SJSA1 (cell line): Measurements from ENCODE around the gene NFE2L3. TPM values are rescaled to one million over a fixed set of nuclear protein-coding genes. Genes with fewer than 3 reads are reported as not detected.

ENCODE experiments used
- DNase-seq, 2 experiments: peaks; one replicate each; pipeline ENCODE4 v3.0.0-alpha.2; 2015 to 2020; ENCODE audit warnings: low spot score in 2 of 2, low read depth in 1 of 2
- H3K27ac ChIP-seq: fragments of 250-450 bp; sonication (Bioruptor Pico); 2 replicates; pipeline ENCODE4 v1.5.1; 2020; ENCODE audit warnings: mild to moderate bottlenecking, moderate library complexity
- H3K27me3 ChIP-seq: fragments of 250-450 bp; sonication (Bioruptor Pico); replicated peaks from 2 replicates; pipeline ENCODE4 v1.5.1; 2020; ENCODE audit warnings: mild to moderate bottlenecking, moderate library complexity
- H3K36me3 ChIP-seq: fragments of 250-450 bp; sonication (Bioruptor Pico); 2 replicates; pipeline ENCODE4 v1.5.1; 2020; ENCODE audit warnings: mild to moderate bottlenecking
- H3K4me1 ChIP-seq: fragments of 250-450 bp; sonication (Bioruptor Pico); replicated peaks from 2 replicates; pipeline ENCODE4 v1.6.1; 2021; ENCODE audit warnings: mild to moderate bottlenecking
- H3K4me3 ChIP-seq: fragments of 250-450 bp; sonication (Bioruptor Pico); 2 replicates; pipeline ENCODE4 v1.5.1; 2020; ENCODE audit warnings: mild to moderate bottlenecking
- H3K9me3 ChIP-seq: fragments of 250-450 bp; sonication (Bioruptor Pico); replicated peaks from 2 replicates; pipeline ENCODE4 v1.5.1; 2020; ENCODE audit warnings: mild to moderate bottlenecking
- total RNA-seq: library from RNA; depleted of rRNA; stranded (reverse); fragments of >200 nt; shearing (Covaris generic); gene quantifications from 2 replicates; pipeline ENCODE4 v1.2.3, GENCODE V29; 2014

The NFE2L3 gene
- total RNA-seq, 1 experiment from 2014 or later: 17.1 TPM

DNA sequence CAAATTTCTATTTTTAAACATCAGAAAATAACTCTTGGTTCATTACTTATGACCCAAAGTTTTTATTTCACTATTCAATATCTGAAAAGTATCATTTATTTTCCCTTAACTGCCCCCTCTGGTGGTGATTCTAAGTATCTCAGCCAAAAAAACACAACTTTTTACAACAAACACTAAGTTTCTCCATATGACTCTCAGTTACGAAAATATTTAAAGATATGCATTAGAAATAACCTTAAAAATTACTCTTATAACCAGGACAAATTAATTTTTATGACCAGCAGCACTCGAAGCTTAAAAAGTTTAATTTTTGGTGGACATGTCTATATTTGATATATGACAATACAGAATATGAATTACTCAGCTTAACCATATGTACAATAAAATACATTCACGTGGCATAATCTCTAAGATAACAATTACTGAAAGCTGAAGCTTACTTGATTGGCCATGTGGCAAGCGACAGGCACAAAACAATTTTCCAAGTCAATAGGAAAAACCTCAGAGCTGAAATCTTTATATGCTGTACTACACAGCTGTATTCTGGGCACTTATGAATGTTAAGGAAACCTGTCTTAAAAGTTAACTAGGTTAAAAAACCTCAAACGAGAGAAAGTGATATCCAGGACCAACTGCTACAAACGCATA lies 46.3 kb downstream of the NFE2L3 start:
- Histone ChIP-seq H3K4me3 (peak overlapping the region; percentile 86), H3K36me3 (peaks cover 88% of the 10 kb centered on the region), H3K4me1 (peaks cover 21% of the 10 kb centered on the region), H3K27me3 (no peaks in the 10 kb centered on the region), H3K9me3 (no peaks in the 10 kb centered on the region), H3K27ac (peak overlapping the region; percentile 97; the same call in 1 of the 2 replicates)
- peak in 1 of 2 experiments; percentile 45 for DNase-seq

DNA sequence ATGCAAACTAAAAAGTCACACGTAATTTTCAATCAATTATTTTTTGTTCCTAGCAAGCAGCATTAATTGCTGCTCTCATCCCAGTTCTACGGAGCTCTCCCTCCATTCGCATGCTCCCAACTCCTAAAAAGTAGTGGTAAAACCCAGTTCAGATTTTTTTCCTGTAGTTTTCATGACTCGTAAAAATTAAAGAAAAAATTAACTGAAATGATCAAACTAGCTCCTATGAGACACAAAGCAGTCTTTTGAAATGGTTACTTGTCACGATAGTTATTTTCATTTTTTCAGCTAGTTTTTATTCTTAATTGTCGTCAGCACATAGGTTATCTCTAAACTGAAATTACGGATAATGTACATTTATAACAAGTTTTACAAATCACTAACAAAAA lies 46.8 kb downstream of the NFE2L3 start:
- H3K27me3 ChIP-seq: no peaks in the 10 kb centered on the region
- no peaks in the 10 kb centered on the region for H3K9me3 ChIP-seq
- peak overlapping the region; percentile 86 for H3K4me3 ChIP-seq
- peaks cover 88% of the 10 kb centered on the region for H3K36me3 ChIP-seq
- H3K27ac ChIP-seq: peak overlapping the region; percentile 97; the same call in 1 of the 2 replicates
- H3K4me1 ChIP-seq: peaks cover 21% of the 10 kb centered on the region
- peak in 1 of 2 experiments; percentile 44 for DNase-seq

DNA sequence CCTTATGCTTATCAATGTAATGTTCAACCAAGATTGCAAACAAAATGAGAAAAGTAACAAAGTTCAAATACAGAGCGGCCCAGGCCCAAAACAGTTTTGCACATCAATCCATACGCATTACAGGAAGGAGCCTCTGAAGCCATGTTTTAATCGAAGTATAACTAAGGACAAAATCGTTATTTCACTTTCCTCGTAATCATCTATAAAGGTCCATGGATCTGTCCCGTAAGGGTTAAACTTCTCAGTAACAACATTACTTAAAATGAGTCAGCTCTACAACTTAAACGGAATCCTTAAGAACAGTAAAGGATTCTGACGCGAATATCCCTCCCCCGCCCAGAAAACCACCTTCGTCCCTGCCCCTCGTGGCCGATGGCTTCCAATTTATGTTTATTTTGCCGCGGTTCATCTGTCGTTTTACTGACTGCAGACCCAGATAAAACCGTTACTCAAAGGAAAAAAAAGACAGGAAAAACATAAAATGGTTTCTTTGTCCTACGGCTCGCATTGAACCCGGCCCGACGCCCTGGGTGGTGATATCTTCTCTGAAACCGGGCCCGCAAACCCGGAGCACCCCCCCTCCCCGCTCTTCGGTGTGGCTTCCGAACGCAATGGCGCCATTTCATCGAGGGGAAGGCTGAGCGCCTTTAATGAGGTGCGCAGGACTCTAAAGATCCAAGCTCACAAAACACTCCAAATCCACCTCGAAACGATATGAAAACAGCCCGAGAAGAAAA lies 47.5 kb downstream of the NFE2L3 start:
- peak overlapping the region; percentile 97 for H3K27ac ChIP-seq
- peaks cover 24% of the 10 kb centered on the region for H3K4me1 ChIP-seq
- no peaks in the 10 kb centered on the region for H3K9me3 ChIP-seq
- peak overlapping the region; percentile 86 for H3K4me3 ChIP-seq
- peaks cover 87% of the 10 kb centered on the region for H3K36me3 ChIP-seq
- peak in 1 of 2 experiments; percentile 58 for DNase-seq
- H3K27me3 ChIP-seq: no peaks in the 10 kb centered on the region

DNA sequence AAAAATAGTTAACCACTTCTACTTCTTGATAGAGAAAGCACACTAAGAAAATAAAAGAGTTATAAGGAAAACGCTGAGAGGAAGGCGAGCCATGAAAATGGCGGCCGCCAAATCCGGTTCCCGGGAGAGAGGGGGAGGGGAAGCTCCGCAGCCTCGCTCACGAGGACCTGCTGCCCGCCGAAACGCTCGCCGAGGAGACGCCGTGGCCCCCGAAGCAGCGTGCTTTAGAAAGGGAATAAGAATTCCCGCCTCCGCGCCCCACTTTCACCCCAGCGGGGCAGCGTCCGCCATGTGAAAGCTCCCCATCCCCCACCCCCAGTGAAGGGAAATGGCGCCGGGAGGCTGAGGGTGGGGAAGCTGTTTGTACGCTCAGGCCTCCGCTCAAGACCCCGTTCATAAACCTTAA lies 48.0 kb downstream of the NFE2L3 start:
- H3K27me3 ChIP-seq: no peaks in the 10 kb centered on the region
- H3K4me1 ChIP-seq: peaks cover 25% of the 10 kb centered on the region
- peak overlapping the region; percentile 86 for H3K4me3 ChIP-seq
- no peaks in the 10 kb centered on the region for H3K9me3 ChIP-seq
- H3K36me3 ChIP-seq: peaks cover 87% of the 10 kb centered on the region
- peak overlapping the region; percentile 97 for H3K27ac ChIP-seq
- DNase-seq: peak; percentile 67 to 90

DNA sequence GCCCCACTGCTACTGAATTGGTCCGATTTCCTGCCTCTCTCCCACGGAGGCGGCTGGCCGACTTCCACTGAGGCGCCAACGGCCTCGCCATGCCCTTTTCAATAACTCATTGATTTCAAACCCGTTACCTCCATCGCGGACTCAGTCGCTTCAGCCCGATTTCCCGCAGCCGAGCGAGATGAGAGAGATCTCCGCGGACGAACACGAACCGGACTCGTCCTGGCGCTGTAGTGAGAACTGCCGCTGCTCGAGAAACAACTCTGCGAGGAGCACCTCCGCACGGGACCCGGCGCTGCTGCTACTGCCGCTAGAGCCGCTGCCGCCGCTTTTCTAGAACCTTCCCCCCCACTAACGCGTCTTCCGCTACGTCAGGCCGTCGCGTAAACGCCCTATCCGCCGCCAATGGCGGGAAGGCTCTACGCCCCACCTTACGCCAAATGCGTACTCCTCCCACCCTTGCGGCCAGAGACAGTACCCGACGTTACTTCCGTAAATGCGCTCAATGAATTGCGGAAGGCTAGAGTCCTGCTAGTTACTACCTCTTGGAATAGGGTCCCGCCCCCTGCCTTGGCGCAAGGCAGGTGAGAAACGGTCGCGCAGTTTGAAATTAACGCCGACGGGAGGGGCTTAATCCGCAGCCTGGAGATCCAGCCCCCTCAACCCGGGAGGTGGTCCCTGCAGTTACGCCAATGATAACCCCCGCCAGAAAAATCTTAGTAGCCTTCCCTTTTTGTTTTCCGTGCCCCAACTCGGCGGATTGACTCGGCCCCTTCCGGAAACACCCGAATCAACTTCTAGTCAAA lies 48.6 kb downstream of the NFE2L3 start, which contains the start of gene HNRNPA2B1:
HNRNPA2B1 (minus strand) TSS at position 303 of the 803 bp plus-strand sequence; CDS start at position 134, 169 bp downstream.
- DNase-seq: peak; percentile 96 to 100
- H3K4me3 ChIP-seq: peak within 1 kb of the TSS; percentile 86
- peaks cover 87% of the 10 kb centered on the region for H3K36me3 ChIP-seq
- H3K27me3 ChIP-seq: no peaks in the 10 kb centered on the region
- peak within 1 kb of the TSS; percentile 99 for H3K27ac ChIP-seq
- H3K9me3 ChIP-seq: no peaks in the 10 kb centered on the region
- peaks cover 21% of the 10 kb centered on the region for H3K4me1 ChIP-seq

DNA sequence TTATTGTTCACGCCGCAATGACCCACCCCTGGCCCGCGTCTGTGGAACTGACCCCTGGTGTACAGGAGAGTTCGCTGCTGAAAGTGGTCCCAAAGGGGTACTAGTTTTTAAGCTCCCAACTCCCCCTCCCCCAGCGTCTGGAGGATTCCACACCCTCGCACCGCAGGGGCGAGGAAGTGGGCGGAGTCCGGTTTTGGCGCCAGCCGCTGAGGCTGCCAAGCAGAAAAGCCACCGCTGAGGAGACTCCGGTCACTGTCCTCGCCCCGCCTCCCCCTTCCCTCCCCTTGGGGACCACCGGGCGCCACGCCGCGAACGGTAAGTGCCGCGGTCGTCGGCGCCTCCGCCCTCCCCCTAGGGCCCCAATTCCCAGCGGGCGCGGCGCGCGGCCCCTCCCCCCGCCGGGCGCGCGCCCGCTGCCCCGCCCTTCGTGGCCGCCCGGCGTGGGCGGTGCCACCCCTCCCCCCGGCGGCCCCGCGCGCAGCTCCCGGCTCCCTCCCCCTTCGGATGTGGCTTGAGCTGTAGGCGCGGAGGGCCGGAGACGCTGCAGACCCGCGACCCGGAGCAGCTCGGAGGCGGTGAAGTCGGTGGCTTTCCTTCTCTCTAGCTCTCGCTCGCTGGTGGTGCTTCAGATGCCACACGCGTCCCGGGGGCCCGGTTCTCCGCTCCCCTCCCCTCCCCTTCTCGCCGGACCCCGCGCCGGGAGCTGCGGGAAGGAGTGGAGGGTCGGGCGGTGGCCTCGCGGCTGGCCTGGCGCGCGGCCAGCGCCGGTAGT lies 49.4 kb downstream of the NFE2L3 start, which contains the start of gene CBX3:
CBX3 (plus strand) TSS at position 499 of the 772 bp plus-strand sequence. CDS start 1,254 bp downstream, outside the sequence.
- no peaks in the 10 kb centered on the region for H3K27me3 ChIP-seq
- peaks cover 86% of the 10 kb centered on the region for H3K36me3 ChIP-seq
- DNase-seq: peak; percentile 97 to 98
- no peaks in the 10 kb centered on the region for H3K9me3 ChIP-seq
- H3K4me1 ChIP-seq: peaks cover 13% of the 10 kb centered on the region
- peak within 1 kb of the TSS; percentile 86 for H3K4me3 ChIP-seq
- peak within 1 kb of the TSS; percentile 99 for H3K27ac ChIP-seq

DNA sequence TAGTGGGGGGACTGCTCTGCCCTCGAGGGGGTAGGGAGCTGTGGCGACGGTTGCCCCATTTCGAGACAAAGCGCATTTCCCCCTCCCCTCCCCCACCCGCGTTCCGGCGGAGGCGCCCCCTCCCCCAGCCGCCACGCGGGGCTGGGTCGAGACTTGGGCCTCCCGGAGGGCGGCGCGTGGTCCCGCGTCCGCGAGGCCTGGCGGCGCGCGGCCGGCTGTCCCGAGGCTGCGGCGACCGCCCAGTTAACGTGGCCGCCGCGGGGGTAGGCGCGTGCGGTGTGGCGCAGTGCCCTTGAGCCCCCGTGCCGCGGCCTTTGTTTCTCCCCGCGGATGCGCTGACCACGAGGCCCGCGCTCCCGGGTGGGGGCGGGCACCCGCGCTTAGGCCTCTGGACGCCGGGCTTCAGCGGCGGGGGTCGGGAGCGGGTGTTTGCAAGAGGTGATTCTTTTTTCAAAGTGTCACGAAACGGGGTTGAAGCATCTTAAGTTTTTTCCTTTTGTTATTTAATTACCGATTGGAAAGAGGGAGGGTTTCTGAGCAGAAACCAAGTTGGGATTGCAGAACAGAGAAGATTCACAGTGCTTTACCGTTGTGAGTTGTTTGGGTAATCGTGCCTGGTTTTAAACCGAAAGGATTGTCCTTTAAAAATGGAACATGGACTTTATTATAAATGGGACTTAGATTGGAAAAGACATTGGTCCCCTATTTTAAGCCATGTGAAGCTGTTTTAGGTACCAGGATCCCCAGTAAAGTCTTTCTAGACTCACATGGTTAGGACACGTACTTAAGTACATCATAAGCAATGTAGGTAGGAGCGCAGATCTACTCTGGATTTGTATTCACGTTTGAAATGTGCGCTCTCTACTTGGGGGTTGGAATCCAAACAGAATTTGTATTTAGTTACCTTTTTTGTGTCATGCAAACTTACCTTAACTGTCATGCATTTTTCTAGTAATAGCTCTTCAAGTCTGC lies 50.3 kb downstream of the NFE2L3 start:
- Histone ChIP-seq H3K36me3 (peaks cover 86% of the 10 kb centered on the region), H3K27ac (peak overlapping the region; percentile 99), H3K27me3 (no peaks in the 10 kb centered on the region), H3K4me1 (peaks cover 5% of the 10 kb centered on the region), H3K4me3 (peak overlapping the region; percentile 86), H3K9me3 (no peaks in the 10 kb centered on the region)
- peak; percentile 39 to 58 for DNase-seq

DNA sequence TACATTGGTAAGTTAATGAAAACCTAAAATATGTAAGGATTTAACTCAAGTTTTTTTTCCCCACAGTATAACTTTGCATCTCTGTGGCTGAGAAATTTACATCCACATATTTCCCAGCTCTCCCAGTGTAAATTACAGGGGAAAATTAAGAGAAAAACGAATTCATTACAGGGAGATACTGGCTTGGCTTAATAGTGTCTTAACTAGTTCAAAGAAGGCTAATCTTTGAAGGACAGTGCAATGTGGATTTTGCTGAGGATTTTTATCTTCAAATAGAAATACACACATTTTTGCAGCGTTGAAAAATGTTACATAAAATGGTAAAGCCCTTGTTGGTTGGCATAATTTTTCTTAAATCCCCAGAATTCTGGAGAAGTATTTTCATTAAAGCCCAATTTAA lies 51.0 kb downstream of the NFE2L3 start:
- peak overlapping the region; percentile 86 for H3K4me3 ChIP-seq
- peaks cover 4% of the 10 kb centered on the region for H3K4me1 ChIP-seq
- H3K9me3 ChIP-seq: no peaks in the 10 kb centered on the region
- no peak for DNase-seq
- peak overlapping the region; percentile 99; the same call in 1 of the 2 replicates for H3K27ac ChIP-seq
- H3K27me3 ChIP-seq: no peaks in the 10 kb centered on the region
- H3K36me3 ChIP-seq: peaks cover 86% of the 10 kb centered on the region

DNA sequence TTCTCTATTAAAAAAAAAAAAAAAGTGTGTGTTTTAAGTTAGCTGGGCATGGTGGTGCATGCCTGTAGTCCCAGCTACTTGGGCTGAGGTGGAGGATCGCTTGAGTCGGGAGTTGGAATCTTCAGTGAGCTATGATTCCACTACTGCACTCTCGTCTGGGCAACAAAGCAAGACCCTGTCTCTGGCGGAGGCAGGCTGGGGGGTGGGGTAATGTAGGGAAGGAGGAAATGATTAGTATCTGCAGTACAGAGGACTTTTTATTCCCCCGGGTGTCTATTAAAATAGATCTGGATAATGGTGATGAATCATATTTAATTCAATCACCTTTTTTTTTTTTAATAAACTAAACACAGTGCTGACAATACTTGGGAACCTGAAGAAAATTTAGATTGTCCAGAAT lies 56.0 kb downstream of the NFE2L3 start:
- H3K9me3 ChIP-seq: no peaks in the 10 kb centered on the region
- no peak for DNase-seq
- no peaks in the 10 kb centered on the region for H3K27me3 ChIP-seq
- peaks cover 94% of the 10 kb centered on the region for H3K36me3 ChIP-seq
- H3K4me3 ChIP-seq: no peak overlapping the region
- peaks cover 4% of the 10 kb centered on the region for H3K4me1 ChIP-seq
- no peak overlapping the region for H3K27ac ChIP-seq

DNA sequence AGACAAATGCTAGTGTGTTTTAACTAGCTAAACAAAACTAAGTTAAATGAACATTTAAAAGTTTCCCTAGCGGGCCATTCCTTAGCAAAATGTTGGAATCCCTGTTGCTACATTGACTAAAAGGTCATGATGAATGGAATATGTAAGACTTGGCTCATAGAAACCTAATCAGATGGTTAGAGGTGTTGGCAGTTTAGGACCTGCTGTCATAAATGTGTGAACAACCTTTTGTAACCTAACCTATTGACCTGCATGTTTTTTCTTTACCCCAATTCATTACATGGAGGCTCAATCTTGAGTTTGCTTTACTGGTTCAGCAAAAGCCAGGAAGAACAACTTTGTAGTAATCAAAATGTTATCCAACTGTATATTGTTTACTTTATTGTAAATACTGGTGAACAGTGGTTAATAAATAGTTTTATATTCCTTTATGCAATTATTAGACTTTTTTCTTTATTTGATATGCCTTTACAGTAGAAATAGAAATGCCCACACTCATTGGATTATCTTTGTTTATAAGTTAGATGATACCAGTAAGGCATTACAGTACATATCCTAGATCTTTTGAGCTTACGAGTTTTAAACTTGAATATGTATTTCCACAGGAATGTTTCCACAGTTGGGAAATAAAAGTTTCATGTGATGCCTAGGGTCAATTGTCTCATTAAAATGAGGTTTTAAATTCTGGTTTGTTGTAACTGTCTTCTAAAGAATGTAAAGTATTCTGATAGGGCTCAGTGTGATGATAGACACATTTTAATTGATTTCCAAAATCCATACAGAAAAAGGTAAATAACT lies 61.1 kb downstream of the NFE2L3 start:
- Histone ChIP-seq H3K36me3 (peaks cover 50% of the 10 kb centered on the region), H3K27ac (no peak overlapping the region), H3K4me3 (no peak overlapping the region), H3K9me3 (no peaks in the 10 kb centered on the region), H3K27me3 (no peaks in the 10 kb centered on the region), H3K4me1 (no peaks in the 10 kb centered on the region)
- peak in 1 of 2 experiments; percentile 1 for DNase-seq

DNA sequence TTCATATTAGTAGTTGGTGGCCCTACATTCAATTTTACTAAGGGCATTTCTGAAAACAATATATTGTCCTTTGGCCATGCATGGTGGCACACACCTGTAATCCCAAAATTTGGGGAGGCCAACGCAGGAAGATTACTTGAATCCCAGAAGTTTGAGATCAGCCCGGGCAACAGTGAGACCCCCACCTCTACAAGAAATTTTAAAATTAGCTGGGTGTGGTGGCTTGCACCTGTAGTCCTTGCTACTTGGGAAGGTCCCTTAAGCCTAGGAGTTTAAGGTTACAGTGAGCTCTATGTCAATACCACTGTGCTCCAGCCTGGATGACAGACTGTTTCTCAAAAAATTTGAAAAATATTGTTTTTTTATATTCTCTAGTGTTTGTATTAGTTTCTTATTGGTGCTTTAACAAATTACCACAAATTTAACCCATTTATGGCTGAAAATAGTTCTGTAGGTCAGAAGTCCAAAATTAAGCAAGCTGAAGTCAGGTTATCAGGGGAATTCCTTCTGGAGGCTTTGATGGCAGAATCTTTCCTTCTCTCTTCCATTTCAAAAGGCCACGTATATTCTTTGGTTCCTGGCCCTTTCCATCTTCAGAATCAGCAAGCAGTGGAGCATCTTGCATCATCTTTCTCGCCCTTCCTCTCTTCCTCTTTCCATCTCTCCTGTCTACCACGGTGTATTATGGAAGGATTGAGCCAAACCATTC lies 62.0 kb downstream of the NFE2L3 start:
- no peak overlapping the region for H3K4me3 ChIP-seq
- H3K27ac ChIP-seq: no peak overlapping the region
- no peaks in the 10 kb centered on the region for H3K9me3 ChIP-seq
- peaks cover 43% of the 10 kb centered on the region for H3K36me3 ChIP-seq
- DNase-seq: no peak
- H3K4me1 ChIP-seq: no peaks in the 10 kb centered on the region
- no peaks in the 10 kb centered on the region for H3K27me3 ChIP-seq
